Loucy (cell line): ENCODE measurements around the gene FLRT2.

Source experiments
- EZH2phosphoT487 ChIP-seq: fragments of 200-600 bp; IDR thresholded peaks from 2 replicates; pipeline ENCODE4 v1.6.1; 2018; ENCODE audit warnings: antibody characterized with exemption, mild to moderate bottlenecking, moderate library complexity, borderline replicate concordance
- TF ChIP-seq, protein P1 (sequence below): fragments of 200-600 bp; sonication (generic); conservative IDR thresholded peaks from 2 replicates; pipeline ENCODE4 v1.5.1; 2014; ENCODE audit warnings: mild to moderate bottlenecking, antibody characterized with exemption, low read length

DNA sequence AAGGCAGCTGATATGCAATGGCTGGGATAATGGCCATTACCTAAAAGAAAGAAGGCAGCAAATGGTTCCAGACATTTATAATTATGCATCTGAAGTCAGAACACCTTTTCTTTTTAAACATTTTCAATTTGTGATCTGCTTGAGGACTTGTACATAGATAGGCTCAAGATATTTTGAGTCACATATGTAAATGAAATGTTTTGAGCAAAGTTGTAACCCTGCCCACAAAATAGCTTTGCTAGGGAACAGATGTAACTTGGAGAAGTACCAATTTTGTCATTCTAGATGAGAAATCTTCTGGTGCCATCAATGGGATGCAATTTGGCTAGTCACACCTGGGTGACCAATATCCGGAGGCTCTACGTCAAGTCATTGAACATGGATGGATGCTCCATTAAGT is 123.1 kb downstream of the FLRT2 start:
- TF ChIP-seq, protein P1, sequence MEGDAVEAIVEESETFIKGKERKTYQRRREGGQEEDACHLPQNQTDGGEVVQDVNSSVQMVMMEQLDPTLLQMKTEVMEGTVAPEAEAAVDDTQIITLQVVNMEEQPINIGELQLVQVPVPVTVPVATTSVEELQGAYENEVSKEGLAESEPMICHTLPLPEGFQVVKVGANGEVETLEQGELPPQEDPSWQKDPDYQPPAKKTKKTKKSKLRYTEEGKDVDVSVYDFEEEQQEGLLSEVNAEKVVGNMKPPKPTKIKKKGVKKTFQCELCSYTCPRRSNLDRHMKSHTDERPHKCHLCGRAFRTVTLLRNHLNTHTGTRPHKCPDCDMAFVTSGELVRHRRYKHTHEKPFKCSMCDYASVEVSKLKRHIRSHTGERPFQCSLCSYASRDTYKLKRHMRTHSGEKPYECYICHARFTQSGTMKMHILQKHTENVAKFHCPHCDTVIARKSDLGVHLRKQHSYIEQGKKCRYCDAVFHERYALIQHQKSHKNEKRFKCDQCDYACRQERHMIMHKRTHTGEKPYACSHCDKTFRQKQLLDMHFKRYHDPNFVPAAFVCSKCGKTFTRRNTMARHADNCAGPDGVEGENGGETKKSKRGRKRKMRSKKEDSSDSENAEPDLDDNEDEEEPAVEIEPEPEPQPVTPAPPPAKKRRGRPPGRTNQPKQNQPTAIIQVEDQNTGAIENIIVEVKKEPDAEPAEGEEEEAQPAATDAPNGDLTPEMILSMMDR, result no peak
- no peak for TF ChIP-seq EZH2phosphoT487
